Smooth muscle cell (in vitro differentiated cells): ENCODE measurements around the gene IL11. TPM values are rescaled to one million over a fixed set of nuclear protein-coding genes. Genes with fewer than 3 reads are reported as not detected.

ENCODE experiments used
- DNase-seq: peaks from one replicate; lab custom pipeline; 2025; ENCODE audit not compliant: unreplicated experiment; lab: John Stamatoyannopoulos, UW
- H2AFZ ChIP-seq: fragments of 200-600 bp; sonication (generic); 2 replicates; pipeline ENCODE4 v1.6.0; 2016; ENCODE audit warnings: antibody characterized with exemption, low read depth, mild to moderate bottlenecking
- H3F3A ChIP-seq: fragments of 200-600 bp; sonication (generic); 2 replicates; pipeline ENCODE4 v1.6.0; 2017; ENCODE audit warnings: antibody characterized with exemption, low read depth
- H3K27ac ChIP-seq: fragments of 200-600 bp; sonication (generic); 2 replicates; pipeline ENCODE4 v1.5.1; 2016; ENCODE audit warnings: low read depth, mild to moderate bottlenecking
- H3K27me3 ChIP-seq: fragments of 200-600 bp; sonication (generic); 2 replicates; pipeline ENCODE4 v1.6.1; 2016; ENCODE audit warnings: low read depth, mild to moderate bottlenecking
- H3K36me3 ChIP-seq: fragments of 200-600 bp; sonication (generic); 2 replicates; pipeline ENCODE4 v1.5.1; 2016; ENCODE audit warnings: low read depth
- H3K4me1 ChIP-seq: fragments of 200-600 bp; sonication (generic); 2 replicates; pipeline ENCODE4 v1.5.1; 2016; ENCODE audit warnings: low read depth
- H3K4me2 ChIP-seq: fragments of 200-600 bp; sonication (generic); 2 replicates; pipeline ENCODE4 v1.6.0; 2016; ENCODE audit warnings: mild to moderate bottlenecking
- H3K4me3 ChIP-seq: fragments of 200-600 bp; sonication (generic); 2 replicates; pipeline ENCODE4 v1.5.1; 2016; ENCODE audit warnings: mild to moderate bottlenecking
- H3K79me2 ChIP-seq: fragments of 200-600 bp; sonication (generic); 2 replicates; pipeline ENCODE4 v1.6.0; 2016; ENCODE audit warnings: low read depth, mild to moderate bottlenecking
- H3K9ac ChIP-seq: fragments of 200-600 bp; sonication (generic); 2 replicates; pipeline ENCODE4 v1.6.0; 2016; ENCODE audit warnings: low read depth
- H3K9me3 ChIP-seq: fragments of 200-600 bp; sonication (generic); replicated peaks from 2 replicates; pipeline ENCODE4 v1.5.1; 2016; ENCODE audit warnings: low read depth
- H4K20me1 ChIP-seq: fragments of 200-600 bp; sonication (generic); 2 replicates; pipeline ENCODE4 v1.6.0; 2016; ENCODE audit warnings: low read depth
- WGBS: methylation state at CpG from one replicate; pipeline ENCODE4 v1.1.7; 2016; ENCODE audit warnings: low lambda C conversion rate; 5-methylcytosine and 5-hydroxymethylcytosine counted together
- polyA plus RNA-seq: library from polyadenylated mRNA; unstranded; fragments of >200 nt; fragmentation: Nextera tagmentation; extraction: Ambion mirVana; gene quantifications from 2 replicates; pipeline ENCODE4 v1.2.1, GENCODE V29; 2016
- total RNA-seq: library from RNA; depleted of rRNA; stranded (reverse); fragments of >200 nt; gene quantifications from 2 replicates; pipeline ENCODE4 v1.2.3, GENCODE V29; 2014
- TF ChIP-seq, protein P1 (sequence below): fragments of 200-600 bp; sonication (generic); IDR thresholded peaks from 2 replicates; pipeline ENCODE4 v1.5.1; 2017; ENCODE audit warnings: borderline replicate concordance, mild to moderate bottlenecking, antibody characterized with exemption; ENCODE audit not compliant: insufficient read depth, poor library complexity, severe bottlenecking

IL11 gene
- total and polyA plus RNA-seq, 2 experiments from 2014 or later: 40.1 to 66.4 TPM

GRCh38 chr19:55373993-55374757 is 3.9 kb upstream of the IL11 start:
- DNase-seq: no peak
- H3K4me3 ChIP-seq: peak overlapping the region; percentile 12
- no peaks in the 10 kb centered on the region for H3K27me3 ChIP-seq
- peaks cover 37% of the 10 kb centered on the region for H3K4me1 ChIP-seq
- H3K9me3 ChIP-seq: no peaks in the 10 kb centered on the region
- H3K36me3 ChIP-seq: no peaks in the 10 kb centered on the region
- no peaks in the 10 kb centered on the region for H4K20me1 ChIP-seq
- H3K9ac ChIP-seq: peak overlapping the region; percentile 83
- H3K27ac ChIP-seq: peak overlapping the region; percentile 97
- H3F3A ChIP-seq: peaks cover 9% of the 10 kb centered on the region
- peak overlapping the region; percentile 76 for H3K4me2 ChIP-seq
- WGBS: 8% methylated on average over 21 of the region's 31 CpGs
- no peak overlapping the region for H2AFZ ChIP-seq
- peaks cover 4% of the 10 kb centered on the region for H3K79me2 ChIP-seq
- TF ChIP-seq, protein P1, sequence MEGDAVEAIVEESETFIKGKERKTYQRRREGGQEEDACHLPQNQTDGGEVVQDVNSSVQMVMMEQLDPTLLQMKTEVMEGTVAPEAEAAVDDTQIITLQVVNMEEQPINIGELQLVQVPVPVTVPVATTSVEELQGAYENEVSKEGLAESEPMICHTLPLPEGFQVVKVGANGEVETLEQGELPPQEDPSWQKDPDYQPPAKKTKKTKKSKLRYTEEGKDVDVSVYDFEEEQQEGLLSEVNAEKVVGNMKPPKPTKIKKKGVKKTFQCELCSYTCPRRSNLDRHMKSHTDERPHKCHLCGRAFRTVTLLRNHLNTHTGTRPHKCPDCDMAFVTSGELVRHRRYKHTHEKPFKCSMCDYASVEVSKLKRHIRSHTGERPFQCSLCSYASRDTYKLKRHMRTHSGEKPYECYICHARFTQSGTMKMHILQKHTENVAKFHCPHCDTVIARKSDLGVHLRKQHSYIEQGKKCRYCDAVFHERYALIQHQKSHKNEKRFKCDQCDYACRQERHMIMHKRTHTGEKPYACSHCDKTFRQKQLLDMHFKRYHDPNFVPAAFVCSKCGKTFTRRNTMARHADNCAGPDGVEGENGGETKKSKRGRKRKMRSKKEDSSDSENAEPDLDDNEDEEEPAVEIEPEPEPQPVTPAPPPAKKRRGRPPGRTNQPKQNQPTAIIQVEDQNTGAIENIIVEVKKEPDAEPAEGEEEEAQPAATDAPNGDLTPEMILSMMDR: no peak

GRCh38 chr19:55373306-55373992 is 3.2 kb upstream of the IL11 start:
- H3K27ac ChIP-seq: peak overlapping the region; percentile 97
- peaks cover 14% of the 10 kb centered on the region for H3F3A ChIP-seq
- H3K4me2 ChIP-seq: peak overlapping the region; percentile 76

DNA sequence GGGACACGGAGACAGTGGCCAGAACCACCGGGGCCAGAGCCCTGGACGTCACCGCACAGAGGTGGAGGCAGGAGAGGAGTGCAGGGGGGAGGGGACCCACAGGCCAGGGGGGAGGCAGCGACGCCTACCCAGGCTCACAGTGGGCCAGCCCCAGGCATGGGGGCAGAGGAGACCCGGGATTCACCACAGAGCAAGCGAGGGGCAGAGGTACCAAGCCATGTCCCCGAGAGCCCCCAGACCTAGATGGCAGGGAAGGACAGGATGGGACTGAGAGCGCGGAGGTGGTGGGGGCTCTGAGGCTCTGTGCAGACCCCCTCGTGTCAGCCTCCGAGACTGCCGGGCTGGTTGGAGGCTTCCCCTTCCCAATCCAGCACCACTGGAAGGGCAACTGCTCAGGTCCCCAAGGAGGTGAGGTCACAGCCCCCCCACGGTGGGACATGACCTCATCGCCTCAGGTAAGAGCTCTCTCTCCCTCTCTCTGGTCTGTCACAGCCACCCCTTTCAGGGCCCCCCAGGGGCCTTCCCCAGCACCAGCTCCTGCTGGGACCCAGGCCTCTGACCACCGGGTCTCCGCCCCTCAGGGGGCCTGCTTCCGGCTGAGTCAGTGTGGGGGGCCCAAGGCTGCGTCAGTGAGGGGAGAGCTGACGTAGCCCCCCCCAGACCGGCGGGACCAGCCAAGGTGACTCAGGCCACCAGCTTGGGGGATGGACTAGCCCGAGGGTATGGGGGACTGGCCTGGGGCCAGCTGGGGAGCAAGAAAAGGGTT is 2.2 kb upstream of the IL11 start:
- Histone ChIP-seq H3K4me3 (no peak overlapping the region), H3K4me1 (peaks cover 36% of the 10 kb centered on the region), H3K27me3 (no peaks in the 10 kb centered on the region), H3K9me3 (no peaks in the 10 kb centered on the region), H3K4me2 (peak overlapping the region; percentile 76), H4K20me1 (peaks cover 10% of the 10 kb centered on the region), H3K36me3 (no peaks in the 10 kb centered on the region), H3K79me2 (peaks cover 4% of the 10 kb centered on the region), H3K27ac (peak overlapping the region; percentile 97), H2AFZ (no peak overlapping the region), H3K9ac (peak overlapping the region; percentile 83), H3F3A (peaks cover 17% of the 10 kb centered on the region)
- 38% methylated on average over 23 of the region's 24 CpGs for WGBS
- DNase-seq: peak; percentile 62
- TF ChIP-seq, protein P1: no peak

More at GRCh38 chr19:55373306-55373992, 3.2 kb upstream of the IL11 start:
- H3K9ac ChIP-seq: peak overlapping the region; percentile 83
- H3K79me2 ChIP-seq: peaks cover 4% of the 10 kb centered on the region
- H2AFZ ChIP-seq: no peak overlapping the region
- H4K20me1 ChIP-seq: peaks cover 6% of the 10 kb centered on the region
- H3K36me3 ChIP-seq: no peaks in the 10 kb centered on the region
- peaks cover 42% of the 10 kb centered on the region for H3K4me1 ChIP-seq
- no peaks in the 10 kb centered on the region for H3K9me3 ChIP-seq
- 52% methylated on average over 7 of the region's 9 CpGs for WGBS
- no peak for DNase-seq
- TF ChIP-seq, protein P1: no peak
- H3K4me3 ChIP-seq: no peak overlapping the region
- H3K27me3 ChIP-seq: no peaks in the 10 kb centered on the region
